Measurements from ENCODE around the gene BRIX1.
"Not testable (repeated sequence)": the region's sequence is repeated elsewhere in the genome, so short reads cannot be mapped to it uniquely, and the experiment has no call there.

BRIX1 gene

GRCh38 chr5:34915856-34916192 is 313 bp downstream of the BRIX1 start:
- DNase-seq = peak; percentile 21
- Histone ChIP-seq H3K4me3 (ENCODE audit: low read depth, low read length) (peak overlapping the region; percentile 98), H3K36me3 (peaks cover 66% of the 10 kb centered on the region), H3K27me3 (ENCODE audit: insufficient read depth, low read depth, severe bottlenecking) (no peaks in the 10 kb centered on the region), H3K27ac (peak overlapping the region; percentile 97), H3K9me3 (ENCODE audit: severe bottlenecking) (no peaks in the 10 kb centered on the region)
- TF ChIP-seq CTCF (IDR thresholded peaks at IDR 0.05; ENCODE audit: low read depth, low read length) = no peak

- DNase-seq = no peak
- H3K27ac ChIP-seq = peak overlapping the region; percentile 97
- peak overlapping the region; percentile 98 for H3K4me3 ChIP-seq (ENCODE audit: low read depth, low read length)
- no peaks in the 10 kb centered on the region for H3K27me3 ChIP-seq (ENCODE audit: insufficient read depth, low read depth, severe bottlenecking)
- no peaks in the 10 kb centered on the region for H3K9me3 ChIP-seq (ENCODE audit: severe bottlenecking)
- no peak for TF ChIP-seq CTCF (IDR thresholded peaks at IDR 0.05; ENCODE audit: low read depth, low read length)
- H3K36me3 ChIP-seq = peaks cover 66% of the 10 kb centered on the region
Measured at GRCh38 chr5:34916518-34916917, 1.0 kb downstream of the BRIX1 start.

GRCh38 chr5:34918025-34918424 is 2.5 kb downstream of the BRIX1 start:
- H3K4me3 ChIP-seq (ENCODE audit: low read depth, low read length) = no peak overlapping the region
- DNase-seq = no peak
- peaks cover 66% of the 10 kb centered on the region for H3K36me3 ChIP-seq
- H3K9me3 ChIP-seq (ENCODE audit: severe bottlenecking) = no peaks in the 10 kb centered on the region
- H3K27ac ChIP-seq = no peak overlapping the region
- no peak for TF ChIP-seq CTCF (IDR thresholded peaks at IDR 0.05; ENCODE audit: low read depth, low read length)
- H3K27me3 ChIP-seq (ENCODE audit: insufficient read depth, low read depth, severe bottlenecking) = no peaks in the 10 kb centered on the region

- DNase-seq = no peak
- H3K4me3 ChIP-seq (ENCODE audit: low read depth, low read length) = no peak overlapping the region
- TF ChIP-seq CTCF (IDR thresholded peaks at IDR 0.05; ENCODE audit: low read depth, low read length) = no peak
- no peaks in the 10 kb centered on the region for H3K27me3 ChIP-seq (ENCODE audit: insufficient read depth, low read depth, severe bottlenecking)
- peaks cover 67% of the 10 kb centered on the region for H3K36me3 ChIP-seq
- no peaks in the 10 kb centered on the region for H3K9me3 ChIP-seq (ENCODE audit: severe bottlenecking)
- H3K27ac ChIP-seq = no peak overlapping the region
Measured at GRCh38 chr5:34919077-34919476, 3.6 kb downstream of the BRIX1 start.

- H3K36me3 ChIP-seq = peaks cover 87% of the 10 kb centered on the region
- not testable (repeated sequence) for H3K27ac ChIP-seq
Measured at GRCh38 chr5:34923256-34923655, 7.7 kb downstream of the BRIX1 start.

GRCh38 chr5:34923694-34924461 is 8.4 kb downstream of the BRIX1 start:
- H3K4me3 ChIP-seq (ENCODE audit: low read depth, low read length) = no peak overlapping the region
- TF ChIP-seq CTCF (IDR thresholded peaks at IDR 0.05; ENCODE audit: low read depth, low read length) = no peak
- no peak for DNase-seq
- H3K27ac ChIP-seq = no peak overlapping the region
- no peaks in the 10 kb centered on the region for H3K9me3 ChIP-seq (ENCODE audit: severe bottlenecking)
- peaks cover 81% of the 10 kb centered on the region for H3K36me3 ChIP-seq
- no peaks in the 10 kb centered on the region for H3K27me3 ChIP-seq (ENCODE audit: insufficient read depth, low read depth, severe bottlenecking)

More at GRCh38 chr5:34923256-34923655, 7.7 kb downstream of the BRIX1 start:
- H3K9me3 ChIP-seq (ENCODE audit: severe bottlenecking); DNase-seq; H3K27me3 ChIP-seq (ENCODE audit: insufficient read depth, low read depth, severe bottlenecking); H3K4me3 ChIP-seq (ENCODE audit: low read depth, low read length): not testable (repeated sequence)

Measured in WERI-Rb-1 (cell line).